ENCODE results near the gene DHRSX.
"Not testable (repeated sequence)": the region's sequence is repeated elsewhere in the genome, so short reads cannot be mapped to it uniquely, and the experiment has no call there.

DHRSX gene

DNA sequence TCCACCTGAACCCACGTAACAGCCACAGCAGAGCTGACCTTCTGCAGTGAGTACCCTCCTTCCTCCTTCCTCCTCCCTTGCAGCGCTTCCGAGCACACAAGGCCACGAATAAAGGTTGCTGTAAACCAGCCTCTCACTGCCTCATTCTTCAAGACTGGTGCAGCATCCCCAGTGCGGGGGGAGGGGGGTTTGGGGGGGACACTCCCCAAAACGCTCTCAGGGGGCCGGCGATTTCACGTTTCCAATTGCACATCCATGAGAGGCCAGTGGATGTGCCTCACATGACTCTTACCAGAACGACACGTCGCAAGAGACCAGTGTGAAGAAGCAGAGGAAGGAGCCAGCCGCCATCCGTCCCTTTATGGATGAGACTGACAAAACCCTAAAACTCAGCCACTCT lies 5.2 kb downstream of the DHRSX start:
- no peak for FAIRE-seq

DNA sequence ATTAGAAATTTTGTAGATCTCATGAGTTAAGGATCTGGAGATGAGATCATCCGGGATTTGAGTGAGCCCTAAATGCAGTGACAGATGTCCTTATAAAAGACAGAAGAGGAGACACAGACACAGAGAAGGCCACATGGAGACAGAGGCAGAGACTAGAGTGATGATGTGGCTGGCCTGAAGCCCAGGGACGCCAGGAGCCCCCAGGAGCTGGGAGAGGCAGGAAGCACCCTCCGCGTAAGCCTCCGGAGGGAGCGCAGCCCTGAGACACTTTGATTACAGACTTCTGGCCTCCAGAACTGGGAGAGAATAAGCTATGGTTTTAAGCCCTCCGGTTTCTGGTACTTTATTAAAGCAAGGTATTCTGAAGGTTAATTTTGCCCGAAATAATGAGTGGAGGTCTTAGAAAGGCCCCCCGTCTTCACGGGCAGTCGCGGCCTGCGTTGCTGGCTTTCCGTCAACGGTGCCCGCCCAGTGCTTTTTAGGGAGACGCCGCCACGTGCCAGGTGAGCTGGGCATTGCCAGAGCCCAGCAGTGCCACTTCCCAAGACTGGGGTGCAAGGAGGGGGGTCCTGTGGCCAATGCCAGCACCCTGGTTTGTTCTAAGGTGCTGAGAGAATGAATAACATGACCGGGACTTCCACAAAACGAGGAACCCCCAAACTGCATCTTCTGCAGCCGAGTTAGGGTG lies 8.1 kb downstream of the DHRSX start:
- no peak for FAIRE-seq

DNA sequence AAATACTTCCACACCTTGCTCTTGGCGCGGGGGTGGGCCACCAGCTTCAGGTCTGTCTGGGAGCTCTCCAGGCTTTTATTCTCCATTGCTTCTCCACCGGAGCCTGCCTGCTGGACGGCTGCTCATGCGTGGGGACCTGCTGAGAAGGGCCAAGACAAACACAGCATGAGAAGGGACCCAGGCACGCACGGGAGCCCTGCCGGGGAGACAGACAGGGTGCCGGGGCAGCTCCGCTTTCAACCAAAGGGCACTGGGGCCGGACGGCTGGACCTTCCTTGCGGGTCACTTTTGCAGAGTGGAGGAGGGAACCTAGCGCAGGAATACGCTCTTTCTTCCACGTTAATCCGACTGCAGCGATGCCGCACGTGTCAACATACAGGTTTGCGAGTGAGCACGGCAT lies 10.1 kb downstream of the DHRSX start:
- no peak for FAIRE-seq

DNA sequence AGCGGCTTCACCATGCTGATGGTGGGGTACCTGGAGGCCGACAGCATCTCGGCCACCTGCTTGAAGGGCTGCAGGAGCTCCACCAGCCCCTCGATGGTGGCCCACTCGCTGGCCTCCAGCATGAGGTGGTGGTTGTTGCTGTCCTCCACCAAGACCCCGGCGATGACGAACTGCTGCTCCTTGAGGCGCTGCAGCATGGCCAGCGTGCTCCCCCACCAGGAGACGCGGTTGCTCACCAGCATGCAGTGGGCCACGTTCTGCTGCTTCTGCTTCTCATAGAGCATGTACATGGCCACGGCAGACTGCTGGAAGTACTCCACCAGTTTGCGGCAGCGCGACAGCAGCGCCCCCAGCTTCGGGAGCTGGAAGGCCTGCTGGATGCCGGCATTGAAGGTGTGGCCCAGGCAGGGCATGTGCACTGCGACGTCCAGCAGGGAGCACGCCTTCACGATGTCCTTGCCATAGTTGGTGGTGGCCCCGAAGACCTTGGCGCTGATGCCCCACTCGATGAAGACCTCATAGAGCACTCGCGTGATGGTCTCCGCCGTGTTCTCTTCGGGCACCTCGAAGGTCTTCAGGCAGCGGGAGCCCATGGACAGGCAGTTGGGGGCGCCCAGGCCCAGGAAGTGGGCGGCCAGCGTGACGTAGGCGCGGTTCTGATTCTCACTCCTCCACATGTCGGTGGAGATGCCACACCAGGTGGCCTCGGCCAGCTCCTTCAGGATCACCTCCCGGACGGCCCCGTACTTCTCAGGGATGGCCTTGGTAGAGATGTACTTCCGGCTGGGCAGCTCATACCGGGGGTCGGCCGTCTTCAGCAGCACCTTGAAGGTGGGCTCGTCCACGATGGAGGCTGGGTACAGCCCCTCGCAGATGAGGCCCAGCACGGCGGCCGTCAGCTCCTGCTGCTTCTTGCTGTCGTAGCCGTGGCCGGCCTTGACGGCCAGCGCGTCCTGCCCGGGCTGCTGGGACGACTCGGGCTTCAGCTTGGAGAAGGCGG lies 11.0 kb downstream of the DHRSX start:
- FAIRE-seq, result no peak

DNA sequence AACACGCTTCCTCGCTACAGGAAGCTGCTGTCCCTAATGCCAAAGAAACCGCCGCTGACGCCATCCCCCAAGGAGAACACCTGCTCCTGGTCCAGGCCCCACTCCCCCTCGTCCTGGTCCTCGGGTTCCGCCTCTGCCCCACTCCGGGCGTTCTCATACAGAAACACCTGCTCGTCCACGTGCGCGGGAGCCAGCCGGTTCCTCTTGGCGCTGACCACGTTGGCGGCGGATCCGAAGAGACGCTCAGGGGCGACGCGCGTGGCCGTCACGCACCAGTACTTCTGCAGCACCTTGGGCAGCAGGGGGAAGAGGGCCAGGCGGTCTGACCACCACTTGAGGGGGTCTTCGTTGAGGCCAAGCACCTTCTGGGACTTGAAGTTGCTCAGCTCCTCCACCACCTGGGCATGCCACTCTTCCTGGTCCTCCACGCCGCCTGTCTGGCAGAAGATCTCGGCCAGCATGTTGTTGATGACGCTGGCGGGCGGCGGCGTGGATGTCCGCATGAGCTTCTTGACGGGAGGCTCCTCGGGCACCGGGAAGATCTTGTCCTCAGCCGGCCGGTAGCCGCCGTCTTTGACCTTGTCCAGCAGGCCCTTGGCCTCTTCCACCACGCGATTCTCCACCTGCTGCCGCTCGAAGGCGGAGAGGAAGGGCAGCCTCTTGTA lies 12.0 kb downstream of the DHRSX start:
- no peak for FAIRE-seq

DNA sequence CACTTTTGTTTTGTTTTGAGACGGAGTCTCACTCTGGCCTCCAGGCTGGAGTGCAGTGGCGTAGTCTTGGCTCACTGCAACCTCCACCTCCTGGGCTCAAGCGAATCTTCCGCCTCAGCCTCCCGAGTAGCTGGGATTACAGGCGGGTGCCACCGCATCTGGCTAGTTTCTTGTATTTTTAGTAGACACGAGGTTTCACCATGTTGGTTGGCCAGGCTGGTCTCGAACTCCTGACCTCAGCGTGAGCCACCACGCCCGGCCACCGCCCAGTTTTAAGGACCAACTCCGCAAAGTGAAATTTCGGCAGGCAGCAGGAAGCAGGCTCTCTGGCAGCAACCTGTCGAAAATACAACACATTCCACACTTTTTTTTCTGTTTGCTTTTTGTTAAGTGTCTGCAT lies 13.4 kb downstream of the DHRSX start:
- no peak for FAIRE-seq

DNA sequence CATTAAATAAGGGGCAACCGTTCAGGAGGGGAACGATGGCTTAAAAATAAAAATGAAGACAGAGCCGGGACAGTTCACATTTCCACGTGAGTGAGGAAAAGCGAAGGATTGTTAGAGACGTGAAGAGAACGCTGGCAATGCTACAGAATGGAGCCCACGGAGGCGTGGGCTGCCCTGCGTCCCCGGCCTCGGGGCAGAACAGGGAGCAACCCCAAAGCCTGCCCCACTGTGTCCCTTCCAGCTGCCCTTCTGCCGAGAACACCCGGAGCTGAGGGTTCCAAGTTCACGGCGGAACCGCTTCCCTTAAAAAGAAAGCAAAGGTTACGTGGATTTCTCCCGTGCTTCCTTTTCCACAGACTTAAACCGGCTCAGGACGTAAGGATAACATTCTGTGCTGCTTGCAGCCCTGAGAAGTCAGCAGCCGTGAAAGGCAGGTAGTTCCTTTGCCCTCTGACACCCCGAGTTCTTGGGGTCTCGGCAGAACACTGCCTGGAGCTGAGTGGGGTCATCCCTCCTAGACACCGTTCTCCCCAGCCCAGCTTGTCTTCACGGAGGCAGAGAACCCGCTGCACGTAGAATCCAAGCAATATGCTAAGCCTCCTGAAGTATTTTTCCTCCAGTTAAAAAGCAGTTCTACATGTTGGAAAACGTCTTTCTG lies 14.2 kb downstream of the DHRSX start:
- FAIRE-seq, result no peak

DNA sequence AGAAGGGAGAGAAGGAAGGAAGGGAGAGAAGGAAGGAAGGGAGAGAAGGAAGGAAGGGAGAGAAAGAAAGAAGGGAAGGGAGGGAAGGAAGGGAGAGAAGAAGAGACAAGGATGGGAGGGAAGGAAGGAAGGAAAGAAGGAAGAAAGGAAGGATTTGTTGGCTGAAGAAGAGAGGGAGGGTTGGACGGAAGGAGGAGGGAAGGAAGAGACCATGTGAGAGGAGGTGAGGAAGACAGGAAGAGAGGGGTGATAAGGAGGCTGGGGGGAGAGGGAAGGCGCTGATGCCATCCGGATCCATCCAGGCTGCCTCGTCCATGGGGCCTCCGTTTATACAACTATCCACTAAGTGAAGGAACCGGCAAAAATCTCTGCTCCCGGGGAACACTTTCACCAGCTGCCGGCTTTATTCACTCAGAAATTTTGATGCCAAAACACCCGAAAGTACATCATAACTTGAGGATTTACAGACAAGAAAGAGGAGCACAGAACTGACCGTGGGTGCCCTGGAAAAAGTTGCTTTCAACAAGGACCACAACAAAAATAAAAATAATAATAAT lies 14.9 kb downstream of the DHRSX start:
- FAIRE-seq, result no peak

DNA sequence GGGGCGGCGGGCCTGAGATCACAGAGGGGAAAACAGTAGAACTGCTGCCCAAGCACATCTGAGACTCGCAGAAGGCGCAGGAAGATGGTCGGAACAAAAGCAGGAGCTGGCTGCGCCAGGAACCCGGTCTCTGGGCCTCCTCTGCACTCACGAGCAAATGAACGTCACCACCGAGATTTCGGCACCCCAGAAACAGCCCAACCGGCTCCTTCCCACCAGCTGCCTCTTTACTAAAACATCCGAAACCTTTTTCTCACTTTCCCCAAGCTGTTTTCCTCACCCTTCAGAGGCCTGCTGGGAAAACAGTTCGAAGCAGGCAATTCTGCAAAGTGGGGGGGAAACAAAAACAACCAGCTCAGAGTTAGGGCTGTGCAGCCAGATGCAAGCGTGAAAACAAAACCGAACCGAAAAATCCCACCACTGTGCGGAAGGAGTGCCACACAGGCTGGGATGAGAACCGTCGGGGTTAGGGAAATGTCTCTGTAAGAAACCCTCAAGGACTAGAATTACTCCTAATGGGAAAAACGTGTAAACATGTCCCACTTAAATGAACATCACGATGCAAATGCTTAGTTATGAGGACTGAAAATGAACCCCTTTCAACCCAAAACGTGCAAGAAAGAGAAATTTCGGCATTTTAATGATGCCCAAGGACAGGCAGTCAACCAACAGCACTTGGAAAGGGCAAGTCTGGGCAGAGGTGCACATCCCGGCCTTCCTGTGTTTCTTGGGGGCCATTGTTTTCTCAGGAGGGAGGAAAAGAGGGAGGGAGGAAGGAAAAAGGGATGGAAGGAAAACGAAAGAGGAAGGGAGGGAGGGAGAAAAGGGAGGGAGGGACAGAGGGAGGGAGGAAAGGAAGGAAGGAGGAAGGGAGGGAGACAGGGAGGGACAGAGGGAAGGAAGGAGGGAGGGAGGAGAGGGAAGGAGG lies 15.8 kb downstream of the DHRSX start:
- no peak for FAIRE-seq

DNA sequence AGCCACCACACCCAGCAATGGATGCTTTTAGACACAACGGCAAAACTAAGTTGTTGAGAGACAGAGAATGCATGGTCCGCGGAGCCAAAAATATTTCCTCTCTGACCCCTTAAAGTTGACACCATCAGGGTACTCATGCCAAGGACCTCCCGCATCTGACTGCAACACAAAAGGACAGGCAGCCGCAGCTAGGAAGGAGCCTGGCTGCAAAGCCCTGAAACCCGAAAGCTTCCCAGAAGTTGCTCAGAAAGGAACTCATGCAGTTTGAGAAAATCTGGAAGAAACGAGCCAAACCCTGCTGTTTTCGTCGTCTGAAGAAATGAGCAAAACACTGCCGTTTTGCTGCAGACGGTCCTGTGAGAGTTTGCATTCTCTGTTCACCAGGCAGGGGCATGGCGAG lies 16.5 kb downstream of the DHRSX start:
- FAIRE-seq, result no peak

DNA sequence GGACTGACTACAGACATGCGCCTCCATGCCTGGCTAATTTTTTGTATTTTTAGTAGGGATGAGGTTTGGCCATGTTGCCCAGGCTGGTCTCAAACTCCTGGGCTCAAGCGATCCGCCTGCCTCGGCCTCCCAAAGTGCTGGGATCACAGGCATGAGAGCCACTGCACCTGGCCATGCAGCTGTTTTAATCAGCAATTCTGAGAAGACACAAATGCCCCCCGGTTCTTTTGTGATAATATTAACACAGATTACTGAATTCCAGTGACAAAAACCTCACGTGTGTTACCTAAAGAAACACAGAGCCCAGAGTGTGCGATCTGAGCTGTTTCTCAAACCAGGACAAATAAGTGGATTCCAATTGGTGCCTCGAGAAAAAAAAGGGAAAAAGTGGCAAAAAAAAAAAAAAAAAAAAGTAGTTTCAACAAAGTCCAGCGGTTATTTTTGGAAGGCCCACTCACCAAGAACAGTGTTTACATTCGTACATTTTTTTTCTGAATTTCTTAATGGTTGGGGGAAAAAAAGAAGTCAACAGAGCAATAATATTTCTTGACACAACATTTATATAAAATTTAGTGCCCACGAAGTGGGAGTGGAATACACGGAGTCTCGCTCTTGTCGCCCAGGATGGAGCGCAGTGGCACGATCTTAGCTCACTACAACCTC lies 17.2 kb downstream of the DHRSX start:
- no peak for FAIRE-seq

DNA sequence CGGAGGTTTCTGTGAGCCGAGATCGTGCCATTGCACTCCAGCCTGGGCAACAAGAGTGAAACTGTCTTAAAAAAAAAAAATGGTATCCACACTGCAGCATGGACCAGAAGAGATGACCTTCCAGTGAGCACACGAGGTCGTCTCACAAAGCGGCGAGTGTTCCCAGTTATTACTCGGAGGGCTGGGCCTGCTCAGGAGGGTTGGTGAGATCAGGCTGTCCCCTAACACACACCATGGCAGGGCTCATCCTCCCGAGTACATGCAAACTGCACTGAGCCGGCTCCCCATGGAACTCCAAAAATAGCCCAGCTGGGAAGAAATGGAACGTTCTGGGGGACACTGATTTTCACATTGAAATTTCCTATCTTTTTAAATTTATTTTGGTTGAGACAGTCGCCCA lies 19.2 kb downstream of the DHRSX start:
- not testable (repeated sequence) for FAIRE-seq

DNA sequence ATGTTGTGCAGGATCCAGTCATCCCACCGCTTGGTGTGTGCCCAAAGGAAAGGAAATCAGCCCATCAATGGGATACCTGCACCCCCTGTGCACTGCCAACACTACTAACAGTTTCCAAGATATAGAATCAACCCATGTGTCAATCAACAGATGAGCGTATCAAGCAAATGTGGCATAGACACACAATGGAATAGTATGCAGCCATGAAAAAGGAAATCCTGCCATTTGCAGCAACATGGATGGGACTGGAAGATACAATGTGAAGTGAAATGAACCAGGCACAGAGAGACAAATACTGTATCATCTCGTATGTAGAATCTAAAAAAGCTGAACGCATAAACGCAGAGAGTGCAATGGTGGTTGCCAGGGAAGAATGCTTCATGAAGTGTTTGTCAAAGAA lies 20.8 kb downstream of the DHRSX start:
- not testable (repeated sequence) for FAIRE-seq

DNA sequence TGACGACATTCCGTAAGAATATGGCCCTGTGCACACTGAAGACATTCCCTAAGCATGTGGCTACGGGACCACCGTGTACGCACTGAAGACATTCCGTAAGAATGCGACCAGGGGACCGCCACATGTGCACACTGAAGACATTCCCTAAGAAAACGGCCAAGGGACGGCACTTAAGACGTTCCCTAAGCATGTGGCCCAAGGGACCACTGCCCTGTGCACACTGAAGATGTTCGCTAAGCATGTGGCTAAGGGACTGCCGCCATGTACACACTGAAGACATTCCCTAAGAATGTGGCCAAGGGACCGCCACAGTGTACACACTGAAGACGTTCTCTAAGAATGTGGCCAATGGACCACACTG lies 21.4 kb downstream of the DHRSX start:
- no peak for FAIRE-seq

DNA sequence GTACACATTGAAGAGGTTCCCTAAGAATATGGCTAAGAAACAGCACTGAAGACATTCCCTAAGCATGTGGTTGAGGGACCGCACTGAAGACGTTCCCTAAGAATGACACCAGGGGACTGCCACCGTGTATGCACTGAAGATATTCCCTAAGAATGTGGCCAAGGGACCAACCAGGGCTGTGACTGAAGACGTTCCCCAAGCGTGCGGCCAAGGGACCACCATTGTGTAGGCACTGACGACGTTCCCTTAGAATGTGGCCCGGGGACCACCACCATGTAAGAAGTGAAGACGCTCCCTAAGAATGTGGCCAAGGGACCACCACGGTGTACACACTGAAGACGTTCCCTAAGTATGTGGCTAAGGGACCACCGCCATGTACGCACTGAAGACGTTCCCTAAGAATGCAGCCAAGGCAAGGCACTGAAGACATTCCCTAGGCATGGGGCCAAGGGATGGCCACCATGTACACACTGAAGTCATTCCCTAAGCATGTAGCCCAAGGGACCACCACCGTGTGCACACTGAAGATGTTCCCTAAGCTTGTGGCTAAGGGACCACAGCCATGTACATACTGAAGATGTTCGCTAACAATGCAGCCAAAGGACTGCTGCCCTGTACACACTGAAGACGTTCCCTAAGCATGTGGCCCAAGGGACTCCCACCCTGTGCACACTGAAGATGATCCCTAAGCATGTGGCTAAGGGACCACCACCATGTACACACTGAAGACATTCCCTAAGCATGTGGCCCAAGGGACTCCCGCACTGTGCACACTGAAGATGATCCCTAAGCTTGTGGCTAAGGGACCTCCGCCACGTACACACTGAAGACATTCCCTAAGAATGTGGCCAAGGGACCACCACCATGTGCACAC lies 22.0 kb downstream of the DHRSX start:
- no peak for FAIRE-seq

DNA sequence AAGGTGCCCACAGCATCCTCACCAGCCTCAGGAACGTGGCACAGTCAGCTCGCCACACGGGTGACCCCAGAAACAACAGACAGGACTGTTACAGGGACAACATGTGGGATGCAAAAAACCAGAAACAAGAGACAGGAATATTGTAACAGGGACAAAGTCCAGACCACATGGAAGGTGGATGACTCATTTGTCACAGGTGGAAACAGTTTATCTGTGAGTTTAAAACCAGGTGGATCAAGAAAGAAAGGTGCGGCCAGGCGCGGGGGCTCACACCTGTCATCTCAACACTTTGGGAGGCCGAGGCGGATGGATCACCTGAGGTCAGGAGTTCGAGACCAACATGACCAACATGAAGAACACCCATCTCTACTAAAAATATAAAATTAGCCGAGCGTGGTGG lies 23.5 kb downstream of the DHRSX start:
- FAIRE-seq, result not testable (repeated sequence)

DNA sequence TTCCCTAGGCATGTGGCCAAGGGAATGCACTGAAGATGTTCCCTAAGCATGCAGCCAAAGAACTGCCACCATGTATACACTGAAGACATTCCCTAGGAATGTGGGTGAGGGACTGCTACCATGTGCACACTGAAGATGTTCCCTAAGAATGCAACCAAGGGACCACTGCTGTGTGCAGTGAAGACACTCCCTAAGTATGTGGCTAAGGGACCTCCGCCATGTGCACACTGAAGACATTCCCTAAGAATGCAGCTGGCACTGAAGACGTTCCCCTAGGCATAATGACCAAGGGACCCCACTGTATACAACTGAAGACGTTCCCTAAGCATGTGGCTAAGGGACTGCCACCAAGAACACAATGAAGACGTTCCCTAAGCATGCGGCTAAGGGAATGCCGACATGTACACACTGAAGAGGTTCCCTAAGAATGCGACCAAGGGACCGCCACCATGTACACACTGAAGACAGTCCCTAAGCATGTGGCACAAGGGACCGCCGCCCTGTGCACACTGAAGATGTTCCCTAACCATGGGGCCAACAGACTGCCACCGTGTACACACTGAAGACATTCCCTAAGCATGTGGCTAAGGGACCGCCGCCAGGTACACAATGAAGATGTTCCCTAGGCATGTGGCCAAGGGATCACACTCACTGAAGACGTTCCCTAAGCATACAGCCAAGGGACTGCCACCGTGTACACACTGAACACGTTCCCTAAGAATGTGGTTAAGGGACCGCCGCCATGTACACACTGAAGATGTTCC lies 25.6 kb downstream of the DHRSX start:
- no peak for FAIRE-seq

DNA sequence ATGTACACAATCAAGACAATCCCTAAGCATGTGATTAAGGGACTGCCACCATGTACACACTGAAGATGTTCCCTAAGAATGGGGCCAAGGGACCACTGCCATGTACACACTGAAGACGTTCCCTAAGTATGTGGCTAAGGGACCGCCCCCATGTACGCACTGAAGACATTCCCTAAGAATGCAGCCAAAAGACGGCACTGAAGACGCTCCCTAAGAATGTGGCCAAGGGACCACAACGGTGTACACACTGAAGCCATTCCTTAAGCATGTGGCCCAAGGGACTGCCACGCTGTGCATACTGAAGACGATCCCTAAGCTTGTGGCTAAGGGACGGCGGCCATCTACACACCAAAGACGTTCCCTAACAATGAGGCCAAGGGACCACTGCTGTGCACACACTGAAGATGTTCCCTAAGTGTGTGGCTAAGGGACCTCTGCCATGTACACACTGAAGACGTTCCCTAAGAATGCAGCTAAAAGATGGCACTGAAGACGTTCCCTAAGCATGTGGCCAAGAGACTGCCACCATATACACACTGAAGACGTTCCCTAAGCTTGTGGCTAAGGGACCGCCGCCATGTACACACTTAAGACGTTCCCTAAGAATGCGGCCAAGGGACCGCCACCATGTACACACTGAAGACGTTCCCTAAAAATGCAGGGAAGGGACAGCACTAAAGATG lies 26.4 kb downstream of the DHRSX start:
- FAIRE-seq, result no peak

DNA sequence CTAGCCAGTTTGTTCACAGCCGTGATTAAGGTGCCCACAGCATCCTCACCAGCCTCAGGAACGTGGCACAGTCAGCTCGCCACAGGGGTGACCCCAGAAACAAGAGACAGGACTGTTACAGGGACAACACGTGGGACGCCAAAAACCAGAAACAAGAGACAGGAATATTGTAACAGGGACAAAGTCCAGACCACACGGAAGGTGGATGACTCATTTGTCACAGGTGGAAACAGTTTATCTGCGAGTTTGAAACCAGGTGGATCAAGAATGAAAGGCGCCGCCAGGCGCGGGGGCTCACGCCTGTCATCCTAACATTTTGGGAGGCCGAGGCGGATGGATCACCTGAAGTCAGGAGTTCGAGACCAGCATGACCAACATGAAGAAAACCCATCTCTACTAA lies 27.7 kb downstream of the DHRSX start:
- not testable (repeated sequence) for FAIRE-seq

Data from A204.1 (cell line).